ENCODE data around the gene MSANTD3. TPM values are rescaled to one million over a fixed set of nuclear protein-coding genes. Genes with fewer than 3 reads are reported as not detected.

MSANTD3 gene
- total and polyA plus RNA-seq, 9 donors, result 8.1 to 16.1 (median 14.7) TPM

DNA sequence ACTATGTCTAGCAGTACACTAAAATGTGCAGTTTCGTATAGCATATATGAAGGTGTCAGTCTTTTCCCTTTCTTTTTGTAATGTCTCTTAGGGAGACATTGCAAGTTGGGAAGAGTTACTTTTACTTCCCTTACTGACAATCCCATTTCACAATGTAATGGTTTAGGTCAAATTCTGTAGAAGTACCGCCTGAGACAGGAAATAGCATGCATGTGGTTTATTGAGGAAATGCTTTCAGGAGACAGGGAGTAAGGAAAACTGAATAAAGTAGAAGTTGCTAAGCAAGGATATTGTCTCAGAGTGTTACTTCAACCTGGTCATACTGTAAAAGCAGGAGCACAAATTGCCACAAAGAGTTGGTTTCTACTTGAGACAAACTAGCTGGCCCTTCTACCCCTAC lies 32.1 kb upstream of the MSANTD3 start:
- Histone ChIP-seq H3K27ac (no peak overlapping the region), H3K36me3 (no peaks in the 10 kb centered on the region), H3K4me3 (no peak overlapping the region), H3K27me3 (no peaks in the 10 kb centered on the region), H3K4me1 (ENCODE audit: insufficient read depth) (no peaks in the 10 kb centered on the region), H3K9me3 (no peaks in the 10 kb centered on the region)
- TF ChIP-seq, protein P1, sequence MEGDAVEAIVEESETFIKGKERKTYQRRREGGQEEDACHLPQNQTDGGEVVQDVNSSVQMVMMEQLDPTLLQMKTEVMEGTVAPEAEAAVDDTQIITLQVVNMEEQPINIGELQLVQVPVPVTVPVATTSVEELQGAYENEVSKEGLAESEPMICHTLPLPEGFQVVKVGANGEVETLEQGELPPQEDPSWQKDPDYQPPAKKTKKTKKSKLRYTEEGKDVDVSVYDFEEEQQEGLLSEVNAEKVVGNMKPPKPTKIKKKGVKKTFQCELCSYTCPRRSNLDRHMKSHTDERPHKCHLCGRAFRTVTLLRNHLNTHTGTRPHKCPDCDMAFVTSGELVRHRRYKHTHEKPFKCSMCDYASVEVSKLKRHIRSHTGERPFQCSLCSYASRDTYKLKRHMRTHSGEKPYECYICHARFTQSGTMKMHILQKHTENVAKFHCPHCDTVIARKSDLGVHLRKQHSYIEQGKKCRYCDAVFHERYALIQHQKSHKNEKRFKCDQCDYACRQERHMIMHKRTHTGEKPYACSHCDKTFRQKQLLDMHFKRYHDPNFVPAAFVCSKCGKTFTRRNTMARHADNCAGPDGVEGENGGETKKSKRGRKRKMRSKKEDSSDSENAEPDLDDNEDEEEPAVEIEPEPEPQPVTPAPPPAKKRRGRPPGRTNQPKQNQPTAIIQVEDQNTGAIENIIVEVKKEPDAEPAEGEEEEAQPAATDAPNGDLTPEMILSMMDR (IDR thresholded peaks at IDR 0.05), result no peak
- no peak for TF ChIP-seq EP300 (IDR thresholded peaks at IDR 0.05)
- TF ChIP-seq POLR2A (IDR thresholded peaks at IDR 0.05), result no peak
- 86 to 92% (median 91%) methylated on average over 2 of the region's 2 CpGs for whole genome bisulfite sequencing, 3 donors
- DNase-seq, result no peak
- intact Hi-C loops (cut with DNase I), result no loop called here

DNA sequence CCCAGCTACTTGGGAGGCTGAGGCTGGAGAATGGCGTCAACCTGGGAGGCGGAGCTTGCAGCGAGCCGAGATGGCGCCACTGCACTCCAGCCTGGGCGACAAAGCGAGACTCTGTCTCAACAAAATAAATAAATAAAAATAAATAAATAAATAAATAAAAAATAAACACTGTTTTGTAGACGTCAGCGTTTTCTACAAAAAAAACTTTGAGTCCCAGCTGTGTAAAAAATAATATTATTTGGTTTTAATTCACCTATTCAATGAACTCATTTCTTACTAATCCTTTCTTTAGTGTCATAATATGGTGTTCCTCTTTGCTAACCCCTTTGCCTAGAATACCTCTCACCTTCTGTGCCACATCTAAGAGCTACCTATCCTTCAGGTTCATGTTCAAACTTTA lies 30.2 kb upstream of the MSANTD3 start:
- H3K36me3 ChIP-seq, result no peaks in the 10 kb centered on the region
- no peaks in the 10 kb centered on the region for H3K9me3 ChIP-seq
- DNase-seq, result no peak
- H3K27ac ChIP-seq, result no peak overlapping the region
- H3K4me1 ChIP-seq (ENCODE audit: insufficient read depth), result no peaks in the 10 kb centered on the region
- TF ChIP-seq POLR2A (IDR thresholded peaks at IDR 0.05) (no peak), EP300 (IDR thresholded peaks at IDR 0.05) (no peak)
- TF ChIP-seq, protein P1 (IDR thresholded peaks at IDR 0.05), result no peak
- WGBS, 3 donors, result 94 to 96% (median 96%) methylated on average over 9 of the region's 9 CpGs
- H3K4me3 ChIP-seq, result no peak overlapping the region
- intact Hi-C loops (cut with DNase I), result no loop called here
- no peaks in the 10 kb centered on the region for H3K27me3 ChIP-seq

DNA sequence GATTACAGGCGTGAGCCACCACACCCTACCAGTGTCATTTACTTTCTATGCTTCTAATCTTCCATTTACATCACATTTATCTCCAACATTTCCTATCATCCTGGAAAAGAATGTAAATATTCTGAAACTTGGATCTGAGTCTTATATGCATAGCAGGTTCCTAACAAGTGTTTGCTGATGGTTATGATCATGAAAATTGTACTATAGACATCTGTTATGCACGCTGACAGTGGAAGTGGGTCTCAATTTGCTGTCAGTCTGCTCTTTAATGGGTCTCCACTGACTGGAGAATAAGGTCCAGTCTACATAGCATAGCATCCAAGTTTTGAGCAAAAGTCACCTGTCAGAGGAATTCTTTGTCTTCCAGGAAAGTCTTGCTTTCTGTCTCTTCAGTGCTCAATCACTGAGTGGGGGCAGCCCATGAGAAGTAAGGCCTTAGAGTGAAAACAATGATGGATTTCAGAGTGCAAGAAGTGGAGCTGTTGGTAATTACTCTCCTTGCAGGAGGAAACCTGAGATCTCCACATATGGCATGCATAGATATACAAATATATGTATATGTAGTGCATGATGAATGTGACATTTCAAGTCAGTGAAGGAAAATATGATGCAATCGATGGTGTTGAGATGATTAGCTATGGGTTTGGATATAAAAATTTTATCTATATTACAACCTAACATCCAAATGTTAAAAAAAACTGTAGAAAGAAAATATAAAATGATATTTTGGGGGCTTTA lies 29.2 kb upstream of the MSANTD3 start:
- intact Hi-C loops (cut with DNase I), result no loop called here
- Histone ChIP-seq H3K4me3 (no peak overlapping the region), H3K27ac (no peak overlapping the region), H3K27me3 (no peaks in the 10 kb centered on the region), H3K9me3 (no peaks in the 10 kb centered on the region), H3K4me1 (ENCODE audit: insufficient read depth) (no peaks in the 10 kb centered on the region), H3K36me3 (no peaks in the 10 kb centered on the region)
- WGBS, 3 donors, result 82 to 88% (median 83%) methylated on average over 3 of the region's 3 CpGs
- no peak for DNase-seq
- no peak for TF ChIP-seq EP300 (IDR thresholded peaks at IDR 0.05)
- TF ChIP-seq, protein P1 (IDR thresholded peaks at IDR 0.05), result no peak
- TF ChIP-seq POLR2A (IDR thresholded peaks at IDR 0.05), result no peak

DNA sequence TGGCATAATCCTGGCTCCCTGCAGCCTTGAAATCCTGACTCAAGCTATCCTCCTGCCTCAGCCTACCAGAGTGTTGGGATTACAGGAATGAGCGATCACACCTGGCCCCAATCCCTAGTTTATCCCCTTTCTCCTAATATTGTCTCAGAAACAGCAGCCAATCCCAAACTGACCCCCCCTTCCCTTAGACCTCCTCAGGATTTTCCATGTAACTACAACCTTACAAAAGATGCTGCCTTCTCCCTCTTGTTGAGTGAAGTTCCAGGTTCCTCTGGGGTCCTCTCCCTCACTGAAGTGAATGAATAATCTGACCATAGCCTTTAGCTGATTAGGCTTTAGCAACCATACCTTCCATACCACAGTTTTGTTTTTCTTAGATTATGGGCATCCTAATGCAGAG lies 25.9 kb upstream of the MSANTD3 start:
- Histone ChIP-seq H3K4me1 (ENCODE audit: insufficient read depth) (no peaks in the 10 kb centered on the region), H3K27me3 (no peaks in the 10 kb centered on the region), H3K36me3 (no peaks in the 10 kb centered on the region), H3K9me3 (no peaks in the 10 kb centered on the region), H3K4me3 (no peak overlapping the region), H3K27ac (no peak overlapping the region)
- intact Hi-C loops (cut with DNase I), result no loop called here
- WGBS, 3 donors, result 87 to 100% (median 97%) methylated on average over 1 of the region's 1 CpG
- TF ChIP-seq EP300 (IDR thresholded peaks at IDR 0.05) (no peak), POLR2A (IDR thresholded peaks at IDR 0.05) (no peak)
- TF ChIP-seq, protein P1 (IDR thresholded peaks at IDR 0.05), result no peak
- no peak for DNase-seq

Data from ovary (tissue), 9 donors.